H9 (cell line): ENCODE data around the gene BYSL. TPM values are rescaled to one million over a fixed set of nuclear protein-coding genes. Genes with fewer than 3 reads are reported as not detected.
A peak's percentile ranks its signal among the peaks of the same experiment; 100 is the strongest.

Experiments used
- DNase-seq: peaks from one replicate; pipeline ENCODE4 v3.0.0-alpha.2; 2017
- H2AFZ ChIP-seq: one replicate; pipeline ENCODE4 v1.6.1; 2013; ENCODE audit warnings: mild to moderate bottlenecking, low read length, control low read depth, moderate library complexity
- H2AK5ac ChIP-seq: 2 replicates; pipeline ENCODE4 v1.6.1; 2013; ENCODE audit warnings: low read length, control low read depth, mixed read lengths; ENCODE audit not compliant: insufficient read length
- H2BK120ac ChIP-seq: one replicate; pipeline ENCODE4 v1.6.1; 2013; ENCODE audit warnings: low read depth, mild to moderate bottlenecking, low read length, control low read depth, inconsistent platforms; ENCODE audit not compliant: poor library complexity, severe bottlenecking
- H2BK12ac ChIP-seq: 2 replicates; pipeline ENCODE4 v1.6.1; 2013; ENCODE audit warnings: low read length, control low read depth, mixed read lengths, low read depth; ENCODE audit not compliant: insufficient read length
- H2BK15ac ChIP-seq: 2 replicates; pipeline ENCODE4 v1.6.1; 2013; ENCODE audit warnings: low read depth, low read length, control low read depth
- H2BK20ac ChIP-seq: one replicate; pipeline ENCODE4 v1.6.1; 2013; ENCODE audit warnings: low read depth, mild to moderate bottlenecking, low read length, control low read depth, inconsistent platforms; ENCODE audit not compliant: poor library complexity, severe bottlenecking
- H2BK5ac ChIP-seq: 2 replicates; pipeline ENCODE4 v1.6.1; 2013; ENCODE audit warnings: low read length, control low read depth, mixed read lengths; ENCODE audit not compliant: insufficient read length
- H3K14ac ChIP-seq: 2 replicates; pipeline ENCODE4 v1.6.1; 2013; ENCODE audit warnings: low read length, control low read depth; ENCODE audit not compliant: insufficient read depth
- H3K18ac ChIP-seq: 2 replicates; pipeline ENCODE4 v1.6.1; 2013; ENCODE audit warnings: low read depth, mild to moderate bottlenecking, mixed read lengths, low read length, control low read depth; ENCODE audit not compliant: insufficient read length
- H3K23ac ChIP-seq: 2 replicates; pipeline ENCODE4 v1.6.1; 2013; ENCODE audit warnings: low read length, control low read depth, mixed read lengths, low read depth; ENCODE audit not compliant: insufficient read length
- H3K23me2 ChIP-seq: 2 replicates; pipeline ENCODE4 v1.6.1; 2013; ENCODE audit warnings: low read depth, mild to moderate bottlenecking, mixed read lengths, low read length, control low read depth; ENCODE audit not compliant: insufficient read length, poor library complexity, severe bottlenecking
- H3K27ac ChIP-seq: 2 replicates; pipeline ENCODE4 v1.5.1; 2013; ENCODE audit warnings: low read length, control low read depth, mixed read lengths, low read depth; ENCODE audit not compliant: insufficient read length
- H3K27me3 ChIP-seq: 2 replicates; pipeline ENCODE4 v1.6.1; 2013; ENCODE audit warnings: low read length, control low read depth, inconsistent platforms; ENCODE audit not compliant: insufficient read depth
- H3K4ac ChIP-seq: 2 replicates; pipeline ENCODE4 v1.6.1; 2013; ENCODE audit warnings: low read depth, mild to moderate bottlenecking, control low read depth, inconsistent platforms, low read length, moderate library complexity
- H3K4me1 ChIP-seq: 2 replicates; pipeline ENCODE4 v1.6.1; 2013; ENCODE audit warnings: low read length, control low read depth, inconsistent platforms; ENCODE audit not compliant: insufficient read depth
- H3K4me2 ChIP-seq: 2 replicates; pipeline ENCODE4 v1.6.1; 2013; ENCODE audit warnings: low read length, control low read depth, mixed read lengths; ENCODE audit not compliant: insufficient read length, insufficient read depth
- H3K56ac ChIP-seq: 2 replicates; pipeline ENCODE4 v1.6.1; 2013; ENCODE audit warnings: low read depth, mild to moderate bottlenecking, mixed read lengths, low read length, control low read depth; ENCODE audit not compliant: insufficient read length
- H3K79me1 ChIP-seq: 2 replicates; pipeline ENCODE4 v1.6.1; 2013; ENCODE audit warnings: low read depth, mild to moderate bottlenecking, moderate library complexity, low read length, control low read depth, inconsistent platforms; ENCODE audit not compliant: insufficient read depth, poor library complexity, severe bottlenecking
- H3K79me2 ChIP-seq: 2 replicates; pipeline ENCODE4 v1.6.1; 2013; ENCODE audit warnings: low read length, control low read depth, inconsistent platforms; ENCODE audit not compliant: insufficient read depth
- H3K9ac ChIP-seq: 2 replicates; pipeline ENCODE4 v1.6.1; 2013; ENCODE audit warnings: low read length, control low read depth, mixed read lengths; ENCODE audit not compliant: insufficient read length; ENCODE audit errors: extremely low read depth
- H3K9me3 ChIP-seq: one replicate; pipeline ENCODE4 v1.6.1; 2013; ENCODE audit warnings: low read depth, low read length, inconsistent platforms; ENCODE audit not compliant: control insufficient read depth
- H3T11ph ChIP-seq: one replicate; pipeline ENCODE4 v1.6.1; 2013; ENCODE audit warnings: mild to moderate bottlenecking, low read length, control low read depth, inconsistent platforms
- H4K20me1 ChIP-seq: one replicate; pipeline ENCODE4 v1.6.1; 2013; ENCODE audit not compliant: control insufficient read depth, insufficient read length, insufficient read depth
- H4K5ac ChIP-seq: 2 replicates; pipeline ENCODE4 v1.6.1; 2013; ENCODE audit warnings: low read depth, mild to moderate bottlenecking, mixed read lengths, low read length, control low read depth; ENCODE audit not compliant: insufficient read length
- H4K8ac ChIP-seq: replicated peaks from 2 replicates; pipeline ENCODE4 v1.6.1; 2013; ENCODE audit warnings: low read length, control low read depth, mixed read lengths, low read depth; ENCODE audit not compliant: insufficient read length
- H4K91ac ChIP-seq: 2 replicates; pipeline ENCODE4 v1.6.1; 2013; ENCODE audit warnings: low read depth, mild to moderate bottlenecking, moderate library complexity, mixed read lengths, low read length, control low read depth; ENCODE audit not compliant: insufficient read length
- H3K27ac Mint-ChIP-seq, 3 experiments: 2 replicates in 2 of 3; 3 replicates in 1 of 3; pipeline ENCODE4 v1.8.0; 2020 to 2021; ENCODE audit warnings: mixed read lengths in 3 of 3, mild to moderate bottlenecking in 1 of 3, moderate library complexity in 1 of 3
- H3K27me3 Mint-ChIP-seq: 2 replicates; pipeline ENCODE4 v1.8.0; 2021; ENCODE audit warnings: low read depth, mild to moderate bottlenecking, moderate library complexity, mixed read lengths
- H3K36me3 Mint-ChIP-seq, 3 experiments: 2 replicates in 2 of 3; 3 replicates in 1 of 3; pipeline ENCODE4 v1.8.0; 2020 to 2021; ENCODE audit warnings: low read depth in 3 of 3, mixed read lengths in 3 of 3; ENCODE audit not compliant: insufficient read depth in 1 of 3
- H3K4me1 Mint-ChIP-seq, 2 experiments: 2 replicates each; pipeline ENCODE4 v1.8.0; 2020; ENCODE audit warnings: mixed read lengths in 2 of 2
- H3K4me3 Mint-ChIP-seq, 2 experiments: 2 replicates in 1 of 2; 3 replicates in 1 of 2; pipeline ENCODE4 v1.8.0; 2020 to 2021; ENCODE audit warnings: mild to moderate bottlenecking in 2 of 2, mixed read lengths in 2 of 2, moderate library complexity in 1 of 2
- H3K9me3 Mint-ChIP-seq, 2 experiments: 2 replicates in 1 of 2; 3 replicates in 1 of 2; pipeline ENCODE4 v1.8.0; 2020; ENCODE audit warnings: mild to moderate bottlenecking in 2 of 2, mixed read lengths in 2 of 2, moderate library complexity in 1 of 2
- WGBS: extraction: QIAGEN DNeasy Blood & Tissue Kit; methylation state at CpG from one replicate; pipeline ENCODE4 v1.1.7; 2013; ENCODE audit warnings: missing lambda C conversion rate, low lambda C conversion rate, mixed read lengths; ENCODE audit not compliant: insufficient read length; ENCODE audit errors: extremely low coverage; 5-methylcytosine and 5-hydroxymethylcytosine counted together
- total RNA-seq: library from RNA; stranded (reverse); gene quantifications from 2 replicates; pipeline ENCODE4 v1.2.1, GENCODE V29; 2021
- TF ChIP-seq, protein P1 (sequence below): fragments of 200-600 bp; sonication (generic); conservative IDR thresholded peaks from 3 replicates; pipeline ENCODE4 v1.8.0; 2021; ENCODE audit warnings: antibody characterized with exemption, mild to moderate bottlenecking

BYSL gene
- total RNA-seq, 1 experiment from 2014 or later = 71.1 TPM

DNA sequence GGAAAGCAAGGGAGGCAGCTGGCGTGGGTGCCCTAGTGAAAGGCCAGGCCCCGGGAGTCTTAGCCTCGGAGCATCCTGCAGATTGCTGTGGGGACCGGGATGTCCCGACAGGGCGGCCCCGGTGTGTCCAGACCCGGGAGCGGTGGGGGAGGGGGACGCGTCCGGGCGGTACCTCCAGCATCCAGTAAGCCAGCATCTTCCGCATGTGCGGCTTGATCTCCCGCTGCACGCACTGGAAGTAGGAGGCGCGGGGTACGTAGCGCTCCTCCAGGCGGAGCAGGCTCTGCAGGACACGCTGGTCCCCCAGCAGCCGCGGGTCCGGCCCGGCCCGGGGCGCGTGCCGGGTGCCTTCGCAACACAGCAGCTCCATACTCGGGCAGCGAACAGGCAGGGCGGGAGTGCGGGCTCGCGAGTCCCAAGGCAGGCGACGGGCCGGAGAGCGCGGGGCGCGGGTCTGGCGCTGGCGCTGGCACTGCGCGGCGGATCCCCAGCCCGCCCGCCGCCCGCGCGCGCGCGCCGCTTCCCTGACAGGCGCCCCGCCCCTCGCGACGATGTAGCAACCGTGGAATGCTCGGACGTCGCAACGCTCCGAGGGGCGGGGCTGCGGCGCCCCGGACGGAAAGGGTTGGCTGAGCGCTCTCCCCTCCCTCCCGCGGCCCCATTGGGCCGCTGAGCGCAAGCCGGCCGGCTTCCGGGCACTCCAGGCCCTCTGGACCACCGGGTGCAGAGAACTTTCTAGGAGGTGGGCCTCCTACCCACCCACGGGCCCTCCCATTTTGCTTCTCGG lies 20.2 kb downstream of the BYSL start, which contains the start of gene CCND3:
TSS of gene CCND3 (minus strand) at position 529 of the 787 bp plus-strand sequence. CDS start at position 370, 159 bp downstream.
- no CpG with 5 or more reads among the region's 87 CpGs for WGBS

More for the DNA sequence above, 20.2 kb downstream of the BYSL start, which contains the start of gene CCND3:
- Histone ChIP-seq H3K9ac (peak within 1 kb of the TSS; percentile 30), H3K23ac (no peak within 1 kb of the TSS), H4K20me1 (peaks cover under 1% of the 10 kb centered on the region), H3T11ph (no peak within 1 kb of the TSS), H2BK20ac (no peak within 1 kb of the TSS), H3K56ac (no peak within 1 kb of the TSS), H2BK120ac (no peak within 1 kb of the TSS), H3K79me2 (no peaks in the 10 kb centered on the region), H3K4me1 (peaks cover 16% of the 10 kb centered on the region; the same call in 1 of the 2 replicates), H3K79me1 (no peaks in the 10 kb centered on the region), H3K23me2 (peaks cover 7% of the 10 kb centered on the region), H3K9me3 (no peaks in the 10 kb centered on the region), H2AK5ac (no peak within 1 kb of the TSS), H2BK12ac (no peak within 1 kb of the TSS), H4K8ac (no peak within 1 kb of the TSS), H4K91ac (no peak within 1 kb of the TSS), H3K27me3 (no peaks in the 10 kb centered on the region), H3K4ac (no peak within 1 kb of the TSS), H3K27ac (no peak within 1 kb of the TSS), H3K14ac (no peak within 1 kb of the TSS; the same call in 1 of the 2 replicates), H2AFZ (peak within 1 kb of the TSS; percentile 83), H3K4me2 (peak within 1 kb of the TSS; percentile 81), H4K5ac (no peak within 1 kb of the TSS), H2BK5ac (no peak within 1 kb of the TSS), H3K18ac (no peak within 1 kb of the TSS), H2BK15ac (no peak within 1 kb of the TSS)
- peaks cover 26 to 34% of the 10 kb centered on the region in 2 experiments for H3K4me1 Mint-ChIP-seq
- H3K9me3 Mint-ChIP-seq = no peaks in the 10 kb centered on the region
- TF ChIP-seq, protein P1, sequence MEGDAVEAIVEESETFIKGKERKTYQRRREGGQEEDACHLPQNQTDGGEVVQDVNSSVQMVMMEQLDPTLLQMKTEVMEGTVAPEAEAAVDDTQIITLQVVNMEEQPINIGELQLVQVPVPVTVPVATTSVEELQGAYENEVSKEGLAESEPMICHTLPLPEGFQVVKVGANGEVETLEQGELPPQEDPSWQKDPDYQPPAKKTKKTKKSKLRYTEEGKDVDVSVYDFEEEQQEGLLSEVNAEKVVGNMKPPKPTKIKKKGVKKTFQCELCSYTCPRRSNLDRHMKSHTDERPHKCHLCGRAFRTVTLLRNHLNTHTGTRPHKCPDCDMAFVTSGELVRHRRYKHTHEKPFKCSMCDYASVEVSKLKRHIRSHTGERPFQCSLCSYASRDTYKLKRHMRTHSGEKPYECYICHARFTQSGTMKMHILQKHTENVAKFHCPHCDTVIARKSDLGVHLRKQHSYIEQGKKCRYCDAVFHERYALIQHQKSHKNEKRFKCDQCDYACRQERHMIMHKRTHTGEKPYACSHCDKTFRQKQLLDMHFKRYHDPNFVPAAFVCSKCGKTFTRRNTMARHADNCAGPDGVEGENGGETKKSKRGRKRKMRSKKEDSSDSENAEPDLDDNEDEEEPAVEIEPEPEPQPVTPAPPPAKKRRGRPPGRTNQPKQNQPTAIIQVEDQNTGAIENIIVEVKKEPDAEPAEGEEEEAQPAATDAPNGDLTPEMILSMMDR = no peak
- H3K4me3 Mint-ChIP-seq = peak within 1 kb of the TSS; percentile 83 to 96
- H3K27ac Mint-ChIP-seq = no peak within 1 kb of the TSS
- H3K36me3 Mint-ChIP-seq = peaks cover 2 to 13% (median 9%) of the 10 kb centered on the region in 3 experiments; a peak in 6 of 7 replicates
- DNase-seq = peak; percentile 79
- H3K27me3 Mint-ChIP-seq = peaks cover 5% of the 10 kb centered on the region
